ENCODE data around the gene OSR1.

OSR1 gene

GRCh38 chr2:19357402-19358241, 801 bp downstream of the OSR1 start:
- DNase-seq (ENCODE audit: low spot score) = no peak

GRCh38 chr2:19356545-19357401, 1.6 kb downstream of the OSR1 start:
- DNase-seq (ENCODE audit: low spot score) = no peak

- DNase-seq (ENCODE audit: low spot score) = no peak
Measured at GRCh38 chr2:19355931-19356544, 2.4 kb downstream of the OSR1 start.

- no peak for DNase-seq (ENCODE audit: low spot score)
Measured at GRCh38 chr2:19355416-19355821, 3.0 kb downstream of the OSR1 start.

- DNase-seq (ENCODE audit: low spot score) = no peak
Measured at GRCh38 chr2:19355014-19355405, 3.4 kb downstream of the OSR1 start.

- DNase-seq (ENCODE audit: low spot score) = no peak
Measured at GRCh38 chr2:19353721-19354050, 4.7 kb downstream of the OSR1 start.

- DNase-seq (ENCODE audit: low spot score) = no peak
Measured at GRCh38 chr2:19352946-19353720, 5.3 kb downstream of the OSR1 start.

- no peak for DNase-seq (ENCODE audit: low spot score)
Measured at GRCh38 chr2:19351899-19352697, 6.3 kb downstream of the OSR1 start.

GRCh38 chr2:19351499-19351898, 6.9 kb downstream of the OSR1 start:
- no peak for DNase-seq (ENCODE audit: low spot score)

- no peak for DNase-seq (ENCODE audit: low spot score)
Measured at GRCh38 chr2:19350678-19351401, 7.6 kb downstream of the OSR1 start.

- DNase-seq (ENCODE audit: low spot score) = peak; percentile 22
Measured at GRCh38 chr2:19349911-19350677, 8.3 kb downstream of the OSR1 start.

GRCh38 chr2:19348692-19349091, 9.7 kb downstream of the OSR1 start:
- DNase-seq (ENCODE audit: low spot score) = no peak

GRCh38 chr2:19347619-19348562, 10.5 kb downstream of the OSR1 start:
- peak; percentile 96 for DNase-seq (ENCODE audit: low spot score)

- no peak for DNase-seq (ENCODE audit: low spot score)
Measured at GRCh38 chr2:19346983-19347618, 11.3 kb downstream of the OSR1 start.

- no peak for DNase-seq (ENCODE audit: low spot score)
Measured at GRCh38 chr2:19337742-19338141, 20.7 kb downstream of the OSR1 start.

GRCh38 chr2:19337202-19337601, 21.2 kb downstream of the OSR1 start:
- no peak for DNase-seq (ENCODE audit: low spot score)

- no peak for DNase-seq (ENCODE audit: low spot score)
Measured at GRCh38 chr2:19336781-19337180, 21.6 kb downstream of the OSR1 start.

- DNase-seq (ENCODE audit: low spot score) = no peak
Measured at GRCh38 chr2:19332503-19332902, 25.9 kb downstream of the OSR1 start.
